GM18873 (cell line): ENCODE measurements around the gene ATAD5.
A peak's percentile ranks its signal among the peaks of the same experiment; 100 is the strongest.
"Not testable (repeated sequence)": the region's sequence is repeated elsewhere in the genome, so short reads cannot be mapped to it uniquely, and the experiment has no call there.

Source experiments
- ATAC-seq: cut with Tn5 transposase; IDR thresholded peaks from one replicate; pipeline ENCODE4 v1.9.1; 2021; ENCODE audit warnings: mild to moderate bottlenecking, moderate library complexity, moderate number of reproducible peaks; ENCODE audit not compliant: unreplicated experiment, low FRiP score

ATAD5 gene

DNA sequence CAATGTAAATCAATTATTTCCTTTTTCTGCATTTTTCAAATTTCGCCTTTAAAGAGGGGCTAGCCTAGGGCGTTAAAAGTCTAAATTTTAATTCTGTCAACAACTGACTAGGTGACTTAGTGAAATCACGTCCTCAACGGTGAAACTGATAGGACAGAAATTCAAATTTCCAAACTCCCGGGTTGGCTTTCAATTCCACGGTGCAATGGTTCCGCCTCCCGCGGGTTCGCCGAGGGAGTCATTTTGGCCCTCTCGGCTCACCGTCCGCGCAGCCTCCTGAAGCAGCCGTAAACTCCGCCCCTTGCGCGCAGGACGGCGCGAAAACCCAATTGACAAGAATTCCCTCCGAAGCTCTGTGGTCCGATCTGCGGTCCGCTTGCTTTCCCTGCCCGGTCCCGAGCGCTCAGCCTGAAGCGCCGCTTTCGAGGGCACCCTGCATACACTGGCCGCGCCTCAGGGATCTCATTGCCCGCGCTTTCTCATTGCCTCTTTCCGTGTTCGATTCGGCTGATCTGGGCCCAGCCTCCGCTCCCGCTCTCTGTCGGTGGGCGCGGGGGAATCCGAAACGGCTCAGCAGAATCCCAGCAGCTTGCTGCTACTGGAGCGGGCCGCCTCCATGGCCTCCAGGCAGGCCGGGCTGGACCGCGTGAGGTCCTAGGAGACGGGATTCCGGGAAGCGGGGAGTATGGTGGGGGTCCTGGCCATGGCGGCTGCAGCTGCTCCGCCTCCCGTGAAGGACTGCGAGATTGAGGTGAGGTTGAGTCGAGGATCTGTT lies at the start of gene ATAD5:
Gene ATAD5 (plus strand): TSS at position 304 of the 775 bp plus-strand sequence. CDS start 382 bp downstream, at position 686.
- peak; percentile 53 for ATAC-seq

- no peak for ATAC-seq
These were observed 49.6 kb upstream of the ATAD5 start for GRCh38 chr17:30782206-30782605.

DNA sequence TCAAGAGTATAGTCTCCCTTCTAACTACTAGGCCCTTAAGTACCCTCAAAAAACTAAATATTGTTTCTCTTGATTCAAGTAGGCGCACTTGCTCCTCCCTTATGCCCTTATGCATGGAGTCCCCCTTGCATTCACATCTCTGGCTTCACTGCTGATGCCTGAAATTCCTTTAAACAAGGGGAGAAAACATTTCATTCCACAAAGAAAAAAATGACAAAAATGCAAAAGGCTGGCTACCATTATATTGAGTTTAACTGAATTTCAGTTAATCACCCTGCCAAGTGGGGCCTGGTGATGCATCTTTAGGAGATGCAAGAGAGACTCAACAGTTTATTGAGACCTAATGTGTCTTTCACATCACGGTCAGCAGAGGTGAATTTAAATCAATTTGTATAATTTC lies 42.8 kb upstream of the ATAD5 start:
- ATAC-seq = no peak

DNA sequence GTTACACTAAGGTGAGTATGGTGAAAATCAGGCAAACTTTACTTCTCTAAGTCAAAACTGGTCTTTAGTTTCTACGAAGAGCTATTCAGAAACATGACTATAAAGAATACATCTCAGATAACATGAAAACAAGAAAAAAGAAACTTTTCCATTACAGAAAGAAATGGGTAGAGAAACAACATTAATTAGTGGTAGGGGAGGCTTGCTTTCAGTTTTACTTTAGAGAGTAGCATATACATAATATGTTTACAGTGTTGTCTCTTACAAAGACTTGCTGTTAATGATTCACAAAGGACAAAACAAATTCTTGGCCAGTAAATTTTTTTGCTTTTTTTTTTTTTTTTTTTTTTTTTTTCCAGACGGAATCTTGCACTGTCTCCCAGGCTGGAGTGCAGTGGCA lies 41.5 kb upstream of the ATAD5 start:
- ATAC-seq = no peak

DNA sequence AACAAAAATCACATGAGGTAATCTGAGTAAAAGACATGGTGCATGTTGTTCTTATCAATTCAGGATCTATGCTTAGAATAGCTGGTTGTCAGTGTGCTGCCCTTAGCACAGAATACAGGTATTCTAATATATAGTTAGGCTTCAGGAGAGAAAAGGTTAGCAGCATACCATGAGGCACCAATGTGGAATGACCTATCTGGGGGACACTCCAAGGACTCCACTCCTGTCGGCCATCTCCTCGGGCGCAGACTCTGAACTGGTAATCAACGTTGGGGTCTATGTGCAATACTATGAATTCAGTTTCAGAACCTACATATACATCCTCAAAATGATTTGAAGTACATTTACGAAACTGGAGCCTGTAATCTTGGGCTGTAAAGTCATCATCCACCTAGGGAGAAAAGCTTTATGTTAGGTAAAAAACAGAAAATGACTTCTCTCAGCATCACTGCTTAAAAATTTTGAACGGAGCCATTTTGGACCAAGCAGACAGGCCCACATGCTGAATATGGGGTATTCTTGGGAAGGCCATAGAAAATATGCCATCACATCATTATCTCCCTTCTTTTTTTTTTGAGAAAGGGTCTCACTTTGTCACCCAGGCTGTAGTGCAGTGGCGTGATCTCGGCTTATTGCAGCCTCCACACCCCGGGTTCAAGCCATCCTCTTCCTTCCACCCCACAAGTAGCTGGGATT lies 38.3 kb upstream of the ATAD5 start:
- ATAC-seq = no peak

DNA sequence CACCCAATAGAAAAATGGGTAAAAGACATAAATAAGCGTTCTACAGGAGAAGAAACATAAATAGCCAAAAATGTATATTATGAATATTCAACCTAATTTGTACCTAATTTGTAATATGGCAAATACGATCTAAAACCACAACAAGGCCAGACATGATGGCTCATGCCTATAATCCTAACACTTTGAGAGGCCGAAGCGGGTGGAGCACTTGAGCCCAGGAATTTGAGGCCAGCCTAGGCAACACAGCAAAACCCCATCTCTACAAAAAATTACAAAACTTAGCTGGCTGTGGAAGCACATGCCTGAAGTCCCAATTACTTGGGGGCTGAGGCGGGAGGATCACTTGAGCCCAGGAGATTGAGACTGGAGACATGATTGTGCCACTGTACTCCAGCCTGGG lies 37.4 kb upstream of the ATAD5 start:
- ATAC-seq = no peak

GRCh38 chr17:30796016-30796415 lies 35.8 kb upstream of the ATAD5 start:
- no peak for ATAC-seq

DNA sequence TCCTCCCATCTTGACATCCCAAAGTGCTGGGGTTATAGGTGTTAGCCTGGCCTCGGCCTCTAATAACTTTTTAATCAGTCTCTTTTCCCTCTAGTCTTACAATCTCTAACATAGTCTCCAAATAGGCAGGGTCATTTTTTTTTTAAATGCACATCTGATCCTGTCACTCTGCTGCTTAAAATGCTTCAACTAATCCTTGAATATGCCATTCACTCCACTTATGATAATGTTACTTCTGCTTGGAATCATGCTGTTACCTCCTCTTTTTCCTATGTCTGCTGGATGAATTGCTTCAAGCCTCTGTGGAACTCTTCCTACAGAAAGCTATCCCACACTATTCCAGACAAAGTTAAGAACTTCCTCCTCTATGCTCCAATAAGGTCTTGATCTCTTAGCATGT lies 30.1 kb upstream of the ATAD5 start:
- ATAC-seq = no peak

- no peak for ATAC-seq
These were observed 25.8 kb upstream of the ATAD5 start for GRCh38 chr17:30805944-30806456.

- ATAC-seq = no peak
These were observed 23.9 kb upstream of the ATAD5 start for GRCh38 chr17:30807896-30808295.

DNA sequence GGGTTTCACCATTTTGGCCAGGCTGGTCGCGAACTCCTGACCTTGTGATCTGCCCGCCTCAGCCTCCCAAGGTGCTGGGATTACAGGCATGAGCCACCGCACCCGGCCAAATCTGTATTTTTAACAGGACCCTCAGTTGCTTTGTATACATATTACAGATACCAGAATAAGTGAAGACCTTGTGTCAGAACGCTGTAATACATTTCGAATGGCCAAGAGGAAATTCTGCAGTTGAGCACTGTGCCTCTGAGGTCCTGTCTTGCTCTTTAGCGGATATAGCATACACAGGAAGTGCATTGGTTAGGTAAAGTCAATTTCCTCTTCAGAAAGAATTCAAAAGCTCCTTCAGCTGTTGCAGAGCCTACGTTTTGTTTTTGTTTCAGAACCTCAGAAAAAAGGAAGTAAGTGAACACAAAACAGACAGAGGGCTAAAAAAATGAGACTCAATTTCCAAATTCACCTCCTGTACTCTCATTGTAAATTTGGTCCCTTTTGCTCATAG lies 22.9 kb upstream of the ATAD5 start:
- no peak for ATAC-seq

DNA sequence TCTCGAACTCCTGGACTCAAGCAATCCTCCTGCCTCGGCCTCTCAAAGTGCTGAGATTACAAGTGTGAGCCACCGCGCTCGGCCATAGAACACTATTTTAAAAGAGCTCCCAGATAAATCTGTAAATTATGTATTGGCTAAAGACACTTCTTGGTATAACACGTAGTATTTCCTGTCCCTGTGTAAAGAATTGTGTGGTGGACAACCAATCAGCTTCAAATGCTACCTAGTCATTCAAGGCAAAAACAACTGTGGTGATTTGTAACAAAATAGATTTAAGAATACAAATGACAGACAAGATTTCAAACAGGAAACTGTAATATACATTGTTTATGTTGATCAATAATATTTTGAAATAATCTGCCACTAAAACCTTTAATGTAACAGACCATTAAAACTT lies 21.9 kb upstream of the ATAD5 start:
- ATAC-seq = no peak

GRCh38 chr17:30812218-30813177 lies 19.3 kb upstream of the ATAD5 start:
- no peak for ATAC-seq

GRCh38 chr17:30814236-30814635 lies 17.5 kb upstream of the ATAD5 start:
- not testable (repeated sequence) for ATAC-seq

GRCh38 chr17:30814860-30815259 lies 16.9 kb upstream of the ATAD5 start:
- not testable (repeated sequence) for ATAC-seq

DNA sequence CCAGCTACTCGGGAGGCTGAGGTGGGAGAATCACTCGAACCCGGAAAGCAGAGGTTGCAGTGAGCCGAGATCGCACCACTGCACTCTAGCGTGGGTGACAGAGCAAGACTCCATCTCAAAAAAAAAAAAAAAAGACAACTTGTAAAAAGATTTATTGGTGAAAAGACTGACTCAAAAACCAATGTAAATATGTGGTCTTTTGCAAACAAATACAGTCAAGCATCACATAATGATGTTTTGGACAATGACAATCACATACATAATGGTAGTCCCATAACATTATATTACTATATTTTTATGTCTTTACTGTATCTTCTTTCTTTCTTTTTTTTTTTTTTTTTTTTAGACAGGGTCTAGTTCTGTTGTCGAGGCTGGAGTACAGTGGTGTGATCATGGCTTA lies 15.6 kb upstream of the ATAD5 start:
- ATAC-seq = no peak

DNA sequence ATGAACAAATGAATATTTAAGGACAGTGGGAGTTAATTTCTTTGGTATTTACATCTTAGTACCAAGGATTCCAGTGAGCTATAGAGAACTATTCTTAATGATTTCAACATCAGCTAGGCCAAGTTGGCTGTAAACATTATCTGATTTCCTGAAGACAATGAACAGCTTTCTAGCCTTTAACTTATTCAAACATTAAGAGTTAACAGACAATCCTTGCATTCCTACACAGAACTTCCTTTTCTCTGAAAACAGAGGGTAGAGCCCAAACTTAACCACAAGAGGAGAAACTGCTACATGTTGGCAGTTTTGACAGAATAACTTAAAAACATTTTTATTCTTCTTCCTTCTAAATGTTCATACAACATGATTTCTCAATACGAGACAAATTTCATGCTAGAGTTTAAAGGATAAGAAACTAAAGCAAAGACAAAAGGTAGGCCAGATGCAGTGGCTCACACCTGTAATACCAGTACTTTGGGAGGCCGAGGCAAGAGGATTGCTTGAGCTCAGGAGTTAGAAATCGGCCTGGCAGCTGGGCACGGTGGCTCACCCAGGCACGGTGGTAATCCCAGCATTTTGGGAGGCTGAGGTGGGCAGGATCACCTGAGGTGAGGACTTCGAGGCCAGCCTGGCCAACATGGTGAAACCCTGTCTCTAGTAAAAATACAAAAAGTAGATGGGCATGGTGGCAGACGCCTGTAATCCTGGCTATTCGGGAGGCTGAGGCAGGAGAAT lies 11.6 kb upstream of the ATAD5 start:
- no peak for ATAC-seq

- ATAC-seq = no peak
These were observed 9.7 kb upstream of the ATAD5 start for GRCh38 chr17:30821871-30822723.

GRCh38 chr17:30822919-30823318 lies 8.8 kb upstream of the ATAD5 start:
- not testable (repeated sequence) for ATAC-seq
